ENCODE measurements around the gene CASP1.

DNA sequence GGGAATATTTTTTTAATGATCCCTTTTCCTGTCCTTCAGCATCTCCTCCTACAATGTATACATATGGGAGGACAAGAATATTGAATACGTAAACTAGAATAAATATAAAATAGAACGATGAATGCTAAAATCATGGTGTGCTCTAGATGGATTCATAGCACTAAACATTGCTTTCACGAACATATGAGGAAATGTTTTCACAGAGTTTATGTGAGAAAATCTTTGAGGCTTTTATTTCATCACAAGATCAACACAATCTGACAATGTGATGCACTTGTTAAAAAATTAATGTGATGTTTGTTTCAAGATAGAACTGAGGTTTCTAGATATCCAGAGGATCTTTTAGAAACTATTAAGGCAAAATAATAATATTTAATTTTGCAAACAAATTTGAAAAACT, 7.2 kb upstream of the CASP1 start:
- no peak for TF ChIP-seq CTCF (tag by site-specific recombination; IDR thresholded peaks at IDR 0.05)
- no peak for TF ChIP-seq MZF1 (tag by site-specific recombination; IDR thresholded peaks at IDR 0.05; ENCODE audit: borderline replicate concordance)
- no peak for TF ChIP-seq ZNF560 (tag by site-specific recombination; IDR thresholded peaks at IDR 0.05; ENCODE audit: borderline replicate concordance)
- TF ChIP-seq REST (tag by site-specific recombination; IDR thresholded peaks at IDR 0.05): no peak
- no peak for TF ChIP-seq ZNF544 (tag by site-specific recombination; IDR thresholded peaks at IDR 0.05)
- no peak for TF ChIP-seq ZNF114 (tag by site-specific recombination; IDR thresholded peaks at IDR 0.05)
- no peak for TF ChIP-seq ZNF157 (tag by site-specific recombination; IDR thresholded peaks at IDR 0.05)
- no peak for TF ChIP-seq YY2 (tag by site-specific recombination; IDR thresholded peaks at IDR 0.05)

All from HEK293 (cell line).